Panc1 (cell line): ENCODE results near the gene CSMD2. TPM values are rescaled to one million over a fixed set of nuclear protein-coding genes. Genes with fewer than 3 reads are reported as not detected.

Experiments used
- ATAC-seq: fragments of 200-7000 bp; cut with Tn5 transposase; 2 replicates; pipeline ENCODE4 v1.9.1; 2020; ENCODE audit warnings: mild to moderate bottlenecking, moderate library complexity
- BruUV-seq: library from RNA; stranded (reverse); fragments of 400-500 nt; replicated peaks from 2 replicates; lab custom pipeline; 2021; lab: Mats Ljungman, UMichigan
- CTCF ChIA-PET: fragments of 300-600 bp; sonication (Branson Sonifier 250); formaldehyde crosslinking; loops from one replicate; lab custom pipeline; 2022; ENCODE audit warnings: antibody characterized with exemption; lab: Charles Lee
- POLR2A ChIA-PET: fragments of 300-600 bp; sonication (Branson Sonifier 250); formaldehyde crosslinking; loops from one replicate; lab custom pipeline; 2022; ENCODE audit warnings: antibody characterized with exemption; lab: Charles Lee
- DNase-seq: peaks from one replicate; pipeline ENCODE4 v3.0.0-alpha.2; 2010; ENCODE audit warnings: low read depth, low spot score
- H3K27ac ChIP-seq: 2 replicates; pipeline ENCODE4 v1.5.1; 2011; ENCODE audit warnings: mild to moderate bottlenecking, low read length, inconsistent platforms
- H3K27me3 ChIP-seq: fragments of 200-500 bp; sonication (Bioruptor generic); 2 replicates; pipeline ENCODE4 v1.6.0; 2014; ENCODE audit warnings: low read length, inconsistent platforms; ENCODE audit not compliant: control insufficient read depth, insufficient read depth
- H3K36me3 ChIP-seq: fragments of 200-500 bp; sonication (Bioruptor generic); 2 replicates; pipeline ENCODE4 v1.5.1; 2014; ENCODE audit warnings: inconsistent platforms, mild to moderate bottlenecking, low read length, moderate library complexity; ENCODE audit not compliant: control insufficient read depth, insufficient read depth
- H3K4me1 ChIP-seq: 2 replicates; pipeline ENCODE4 v1.5.1; 2011; ENCODE audit warnings: inconsistent platforms, mild to moderate bottlenecking, low read length, moderate library complexity; ENCODE audit not compliant: control insufficient read depth, insufficient read depth
- H3K4me3 ChIP-seq, 2 experiments: 2 replicates each; pipeline ENCODE4 v1.5.1; 2011 to 2012; ENCODE audit warnings: low read depth in 2 of 2, low read length in 2 of 2, mild to moderate bottlenecking in 2 of 2, inconsistent platforms in 1 of 2, moderate library complexity in 1 of 2
- H3K9me3 ChIP-seq: fragments of 200-500 bp; sonication (Bioruptor generic); 2 replicates; pipeline ENCODE4 v1.5.1; 2014; ENCODE audit warnings: low read depth, mild to moderate bottlenecking, inconsistent platforms, low read length, moderate library complexity; ENCODE audit not compliant: control insufficient read depth, insufficient read depth
- POLR2AphosphoS5 ChIP-seq: IDR thresholded peaks from 2 replicates; pipeline ENCODE4 v1.6.1; 2012; ENCODE audit warnings: mild to moderate bottlenecking, low read depth, low read length, moderate library complexity
- SIN3A ChIP-seq: IDR thresholded peaks from 2 replicates; pipeline ENCODE4 v1.6.1; 2012; ENCODE audit warnings: low read depth, mild to moderate bottlenecking, low read length, moderate library complexity, borderline replicate concordance; ENCODE audit not compliant: insufficient read depth
- TCF7L2 ChIP-seq: IDR thresholded peaks from 2 replicates; pipeline ENCODE4 v1.6.1; 2011; ENCODE audit warnings: mild to moderate bottlenecking, low read depth, low read length, inconsistent platforms
- in situ Hi-C: cut with HindIII; loops from 2 replicates; pipeline ENCODE4 v1.10.0; 2016; ENCODE audit warnings: low sequenced_read_pairs, low pct_unique_long_range_greater_than_20kb
- intact Hi-C: fragments of 100-400 bp; cut with micrococcal nuclease; formaldehyde crosslinking; loops from one replicate; pipeline ENCODE4 v1.10.0; 2022; ENCODE audit not compliant: unreplicated experiment
- total RNA-seq: library from RNA; stranded (reverse); gene quantifications from one replicate; pipeline ENCODE4 v1.2.1, GENCODE V29; 2021; ENCODE audit not compliant: unreplicated experiment
- TF ChIP-seq, protein P1 (sequence below), 2 experiments: IDR thresholded peaks; 2 replicates each; pipeline ENCODE4 v1.6.1; 2011 to 2012; ENCODE audit warnings: low read depth in 2 of 2, control low read depth in 1 of 2, low read length in 1 of 2, mild to moderate bottlenecking in 1 of 2, moderate library complexity in 1 of 2; ENCODE audit not compliant: insufficient read depth in 1 of 2
- TF ChIP-seq, protein P2 (sequence below): fragments of 450-650 bp; IDR thresholded peaks from 2 replicates; pipeline ENCODE4 v1.5.1; 2017; ENCODE audit warnings: mild to moderate bottlenecking

The CSMD2 gene
- total RNA-seq, 1 experiment from 2014 or later, result not detected

GRCh38 chr1:34113362-34113761 lies 51.7 kb downstream of the CSMD2 start:
- in situ Hi-C loops (no loop called here), intact Hi-C loops (loop anchor here (5.0 to 10.0 kb wide), 2 partner anchors 484 to 631 kb away; no protein-coding TSS in a partner anchor)
- TF ChIP-seq, protein P1, sequence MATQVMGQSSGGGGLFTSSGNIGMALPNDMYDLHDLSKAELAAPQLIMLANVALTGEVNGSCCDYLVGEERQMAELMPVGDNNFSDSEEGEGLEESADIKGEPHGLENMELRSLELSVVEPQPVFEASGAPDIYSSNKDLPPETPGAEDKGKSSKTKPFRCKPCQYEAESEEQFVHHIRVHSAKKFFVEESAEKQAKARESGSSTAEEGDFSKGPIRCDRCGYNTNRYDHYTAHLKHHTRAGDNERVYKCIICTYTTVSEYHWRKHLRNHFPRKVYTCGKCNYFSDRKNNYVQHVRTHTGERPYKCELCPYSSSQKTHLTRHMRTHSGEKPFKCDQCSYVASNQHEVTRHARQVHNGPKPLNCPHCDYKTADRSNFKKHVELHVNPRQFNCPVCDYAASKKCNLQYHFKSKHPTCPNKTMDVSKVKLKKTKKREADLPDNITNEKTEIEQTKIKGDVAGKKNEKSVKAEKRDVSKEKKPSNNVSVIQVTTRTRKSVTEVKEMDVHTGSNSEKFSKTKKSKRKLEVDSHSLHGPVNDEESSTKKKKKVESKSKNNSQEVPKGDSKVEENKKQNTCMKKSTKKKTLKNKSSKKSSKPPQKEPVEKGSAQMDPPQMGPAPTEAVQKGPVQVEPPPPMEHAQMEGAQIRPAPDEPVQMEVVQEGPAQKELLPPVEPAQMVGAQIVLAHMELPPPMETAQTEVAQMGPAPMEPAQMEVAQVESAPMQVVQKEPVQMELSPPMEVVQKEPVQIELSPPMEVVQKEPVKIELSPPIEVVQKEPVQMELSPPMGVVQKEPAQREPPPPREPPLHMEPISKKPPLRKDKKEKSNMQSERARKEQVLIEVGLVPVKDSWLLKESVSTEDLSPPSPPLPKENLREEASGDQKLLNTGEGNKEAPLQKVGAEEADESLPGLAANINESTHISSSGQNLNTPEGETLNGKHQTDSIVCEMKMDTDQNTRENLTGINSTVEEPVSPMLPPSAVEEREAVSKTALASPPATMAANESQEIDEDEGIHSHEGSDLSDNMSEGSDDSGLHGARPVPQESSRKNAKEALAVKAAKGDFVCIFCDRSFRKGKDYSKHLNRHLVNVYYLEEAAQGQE (IDR thresholded peaks at IDR 0.05; ENCODE audit: insufficient read depth in 1 of 2, low read depth in 2 of 2, low read length in 1 of 2), result no peak
- TF ChIP-seq, protein P2, sequence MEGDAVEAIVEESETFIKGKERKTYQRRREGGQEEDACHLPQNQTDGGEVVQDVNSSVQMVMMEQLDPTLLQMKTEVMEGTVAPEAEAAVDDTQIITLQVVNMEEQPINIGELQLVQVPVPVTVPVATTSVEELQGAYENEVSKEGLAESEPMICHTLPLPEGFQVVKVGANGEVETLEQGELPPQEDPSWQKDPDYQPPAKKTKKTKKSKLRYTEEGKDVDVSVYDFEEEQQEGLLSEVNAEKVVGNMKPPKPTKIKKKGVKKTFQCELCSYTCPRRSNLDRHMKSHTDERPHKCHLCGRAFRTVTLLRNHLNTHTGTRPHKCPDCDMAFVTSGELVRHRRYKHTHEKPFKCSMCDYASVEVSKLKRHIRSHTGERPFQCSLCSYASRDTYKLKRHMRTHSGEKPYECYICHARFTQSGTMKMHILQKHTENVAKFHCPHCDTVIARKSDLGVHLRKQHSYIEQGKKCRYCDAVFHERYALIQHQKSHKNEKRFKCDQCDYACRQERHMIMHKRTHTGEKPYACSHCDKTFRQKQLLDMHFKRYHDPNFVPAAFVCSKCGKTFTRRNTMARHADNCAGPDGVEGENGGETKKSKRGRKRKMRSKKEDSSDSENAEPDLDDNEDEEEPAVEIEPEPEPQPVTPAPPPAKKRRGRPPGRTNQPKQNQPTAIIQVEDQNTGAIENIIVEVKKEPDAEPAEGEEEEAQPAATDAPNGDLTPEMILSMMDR, result no peak
- TF ChIP-seq POLR2AphosphoS5, result no peak
- no peak for TF ChIP-seq SIN3A
- no peak for TF ChIP-seq TCF7L2
- Histone ChIP-seq H3K9me3 (no peaks in the 10 kb centered on the region), H3K27me3 (no peaks in the 10 kb centered on the region), H3K4me1 (no peaks in the 10 kb centered on the region), H3K27ac (no peak overlapping the region), H3K36me3 (no peaks in the 10 kb centered on the region), H3K4me3 (no peak overlapping the region)
- no peak for DNase-seq
- BruUV-seq, result no TSS peak
- ChIA-PET CTCF (interaction anchor here (1.3 kb wide), 1 partner anchor 630 kb away, joined by 8 read pairs; no protein-coding TSS in a partner anchor), POLR2A (no interaction called here)
- no peak for ATAC-seq

- Histone ChIP-seq H3K27ac (no peak overlapping the region), H3K4me1 (no peaks in the 10 kb centered on the region), H3K9me3 (no peaks in the 10 kb centered on the region), H3K27me3 (no peaks in the 10 kb centered on the region), H3K36me3 (no peaks in the 10 kb centered on the region), H3K4me3 (no peak overlapping the region)
- no TSS peak for BruUV-seq
- POLR2A ChIA-PET, result no interaction called here
- in situ Hi-C loops (no loop called here), intact Hi-C loops (no loop called here)
- TF ChIP-seq, protein P2, result no peak
- TF ChIP-seq, protein P1 (IDR thresholded peaks at IDR 0.05; ENCODE audit: insufficient read depth in 1 of 2, low read depth in 2 of 2, low read length in 1 of 2), result no peak
- TF ChIP-seq SIN3A, result no peak
- TF ChIP-seq TCF7L2, result no peak
- TF ChIP-seq POLR2AphosphoS5, result no peak
- DNase-seq (no peak), ATAC-seq (no peak)
- CTCF ChIA-PET, result no interaction called here
Measured at GRCh38 chr1:34108711-34109110, 56.3 kb downstream of the CSMD2 start.
